ENCODE data around the gene ITGA7. TPM values are rescaled to one million over a fixed set of nuclear protein-coding genes. Genes with fewer than 3 reads are reported as not detected.

ITGA7 gene
- total and polyA plus RNA-seq, 2 experiments from 2014 or later: 39.5 to 101 TPM

- Histone ChIP-seq H3K27me3 (no peaks in the 10 kb centered on the region), H3K4me1 (ENCODE audit: low read depth) (peaks cover 60% of the 10 kb centered on the region), H3K9me3 (ENCODE audit: low read depth) (no peaks in the 10 kb centered on the region), H3K36me3 (no peaks in the 10 kb centered on the region), H3K27ac (no peak overlapping the region), H3K4me3 (peak overlapping the region; percentile 82)
- TF ChIP-seq, protein P1, sequence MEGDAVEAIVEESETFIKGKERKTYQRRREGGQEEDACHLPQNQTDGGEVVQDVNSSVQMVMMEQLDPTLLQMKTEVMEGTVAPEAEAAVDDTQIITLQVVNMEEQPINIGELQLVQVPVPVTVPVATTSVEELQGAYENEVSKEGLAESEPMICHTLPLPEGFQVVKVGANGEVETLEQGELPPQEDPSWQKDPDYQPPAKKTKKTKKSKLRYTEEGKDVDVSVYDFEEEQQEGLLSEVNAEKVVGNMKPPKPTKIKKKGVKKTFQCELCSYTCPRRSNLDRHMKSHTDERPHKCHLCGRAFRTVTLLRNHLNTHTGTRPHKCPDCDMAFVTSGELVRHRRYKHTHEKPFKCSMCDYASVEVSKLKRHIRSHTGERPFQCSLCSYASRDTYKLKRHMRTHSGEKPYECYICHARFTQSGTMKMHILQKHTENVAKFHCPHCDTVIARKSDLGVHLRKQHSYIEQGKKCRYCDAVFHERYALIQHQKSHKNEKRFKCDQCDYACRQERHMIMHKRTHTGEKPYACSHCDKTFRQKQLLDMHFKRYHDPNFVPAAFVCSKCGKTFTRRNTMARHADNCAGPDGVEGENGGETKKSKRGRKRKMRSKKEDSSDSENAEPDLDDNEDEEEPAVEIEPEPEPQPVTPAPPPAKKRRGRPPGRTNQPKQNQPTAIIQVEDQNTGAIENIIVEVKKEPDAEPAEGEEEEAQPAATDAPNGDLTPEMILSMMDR (IDR thresholded peaks at IDR 0.05; ENCODE audit: low read depth, low read length): no peak
- peak in 1 of 2 donors; percentile 42 for DNase-seq (ENCODE audit: low read depth in 1 of 2, low spot score in 1 of 2)
Measured at GRCh38 chr12:55707219-55707671, 459 bp downstream of the ITGA7 start.

DNA sequence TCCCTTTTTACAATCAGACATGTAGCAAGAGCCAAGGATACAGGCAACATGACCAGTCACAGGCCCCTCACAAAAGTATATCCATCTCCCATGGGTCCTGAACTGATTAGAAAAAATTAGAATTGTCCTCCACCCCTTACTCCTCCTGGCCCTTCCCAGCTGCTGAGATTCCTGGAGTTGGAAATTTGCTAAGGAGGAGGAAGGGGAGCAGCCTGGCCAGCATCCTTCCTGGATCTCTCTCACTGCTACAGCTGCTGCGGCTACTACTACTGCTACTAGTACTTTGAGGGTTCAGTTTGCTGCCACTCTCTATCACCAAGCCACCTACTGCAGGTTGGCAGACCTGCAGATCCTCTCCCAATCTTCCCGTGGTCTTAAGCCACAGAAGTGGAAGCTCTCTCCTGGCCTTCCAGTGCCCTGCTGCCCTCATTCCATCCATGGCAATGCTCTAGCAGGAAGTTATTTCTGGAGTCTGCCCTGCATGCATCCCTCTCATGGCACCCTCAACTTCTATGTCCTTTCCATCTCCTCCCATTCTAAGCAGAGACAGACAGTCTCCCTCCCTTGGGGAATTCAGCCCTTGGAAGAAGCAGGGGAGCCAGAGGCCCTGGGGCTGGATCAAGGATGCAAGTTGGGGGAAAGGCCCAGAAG is 1.0 kb downstream of the ITGA7 start:
- H3K4me1 ChIP-seq (ENCODE audit: low read depth): peaks cover 54% of the 10 kb centered on the region
- TF ChIP-seq, protein P1 (IDR thresholded peaks at IDR 0.05; ENCODE audit: low read depth, low read length): no peak
- H3K27ac ChIP-seq: no peak overlapping the region

DNA sequence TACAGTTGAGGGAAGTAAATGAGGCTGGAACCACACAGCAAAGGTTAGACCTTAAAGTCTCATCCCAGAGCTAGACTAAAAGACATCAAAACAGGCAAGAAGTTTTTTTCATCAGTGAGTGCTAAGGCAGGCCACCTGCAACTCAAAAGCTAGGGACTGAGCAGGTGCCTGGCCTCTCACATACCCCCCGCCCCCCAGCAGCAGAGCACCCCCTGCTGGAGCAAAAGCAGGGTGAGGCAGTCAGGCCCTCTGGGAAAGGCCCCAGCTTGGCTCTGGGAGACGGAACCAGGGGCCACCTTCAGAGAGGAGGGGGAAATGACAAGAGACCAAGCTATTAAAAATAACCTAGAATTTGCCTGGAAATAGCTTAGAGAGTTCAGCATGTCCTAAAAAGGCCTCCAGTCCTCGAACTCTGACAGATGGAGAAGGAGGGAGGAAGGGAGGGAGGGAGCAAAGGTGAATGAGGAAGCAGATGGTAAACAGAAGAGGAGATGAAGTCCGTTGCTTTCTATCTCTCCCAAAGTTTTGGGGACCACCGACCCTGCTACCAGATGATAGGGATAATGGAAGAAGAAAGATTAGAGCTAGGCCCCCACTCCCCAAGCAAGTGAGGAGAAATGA is 1.8 kb downstream of the ITGA7 start:
- no peak overlapping the region for H3K27ac ChIP-seq
- peak overlapping the region; percentile 82 for H3K4me3 ChIP-seq
- no peaks in the 10 kb centered on the region for H3K36me3 ChIP-seq
- TF ChIP-seq, protein P1 (IDR thresholded peaks at IDR 0.05; ENCODE audit: low read depth, low read length): peak; percentile 33
- no peak for DNase-seq (ENCODE audit: low read depth in 1 of 2, low spot score in 1 of 2)
- H3K9me3 ChIP-seq (ENCODE audit: low read depth): no peaks in the 10 kb centered on the region
- peaks cover 46% of the 10 kb centered on the region for H3K4me1 ChIP-seq (ENCODE audit: low read depth)
- no peaks in the 10 kb centered on the region for H3K27me3 ChIP-seq

More for the DNA sequence above, 1.0 kb downstream of the ITGA7 start:
- Histone ChIP-seq H3K9me3 (ENCODE audit: low read depth) (no peaks in the 10 kb centered on the region), H3K27me3 (no peaks in the 10 kb centered on the region), H3K36me3 (no peaks in the 10 kb centered on the region), H3K4me3 (peak overlapping the region; percentile 82)
- DNase-seq (ENCODE audit: low read depth in 1 of 2, low spot score in 1 of 2): no peak

GRCh38 chr12:55704824-55705718 is 2.6 kb downstream of the ITGA7 start:
- TF ChIP-seq, protein P1 (IDR thresholded peaks at IDR 0.05; ENCODE audit: low read depth, low read length): no peak
- Histone ChIP-seq H3K36me3 (no peaks in the 10 kb centered on the region), H3K4me3 (no peak overlapping the region)

GRCh38 chr12:55703901-55704761 is 3.6 kb downstream of the ITGA7 start:
- TF ChIP-seq, protein P1 (IDR thresholded peaks at IDR 0.05; ENCODE audit: low read depth, low read length): no peak
- DNase-seq (ENCODE audit: low read depth in 1 of 2, low spot score in 1 of 2): peak in 1 of 2 donors; percentile 57
- H3K27me3 ChIP-seq: no peaks in the 10 kb centered on the region
- H3K4me1 ChIP-seq (ENCODE audit: low read depth): peaks cover 29% of the 10 kb centered on the region
- H3K36me3 ChIP-seq: no peaks in the 10 kb centered on the region
- no peak overlapping the region for H3K27ac ChIP-seq
- no peaks in the 10 kb centered on the region for H3K9me3 ChIP-seq (ENCODE audit: low read depth)
- no peak overlapping the region for H3K4me3 ChIP-seq

More at GRCh38 chr12:55704824-55705718, 2.6 kb downstream of the ITGA7 start:
- H3K27ac ChIP-seq: no peak overlapping the region
- H3K27me3 ChIP-seq: no peaks in the 10 kb centered on the region
- DNase-seq (ENCODE audit: low read depth in 1 of 2, low spot score in 1 of 2): no peak
- H3K9me3 ChIP-seq (ENCODE audit: low read depth): no peaks in the 10 kb centered on the region
- peaks cover 39% of the 10 kb centered on the region for H3K4me1 ChIP-seq (ENCODE audit: low read depth)
